KBM-7 (cell line): Measurements from ENCODE around the gene DCC.
A peak's percentile ranks its signal among the peaks of the same experiment; 100 is the strongest.

Experiments
- DNase-seq: peaks from one replicate; pipeline ENCODE4 v3.0.0-alpha.2; 2015
- in situ Hi-C: fragments of 300-500 bp; cut with MboI; formaldehyde crosslinking; loops from 2 replicates; pipeline ENCODE4 v1.14.3; 2020; ENCODE audit warnings: low sequenced_read_pairs, low pct_unique_long_range_greater_than_20kb, mixed read lengths

The DCC gene

GRCh38 chr18:53040286-53040685 lies 700.3 kb downstream of the DCC start:
- DNase-seq, result no peak
- in situ Hi-C loops, result no loop called here

GRCh38 chr18:53056064-53056463 lies 716.1 kb downstream of the DCC start:
- in situ Hi-C loops, result no loop called here

DNA sequence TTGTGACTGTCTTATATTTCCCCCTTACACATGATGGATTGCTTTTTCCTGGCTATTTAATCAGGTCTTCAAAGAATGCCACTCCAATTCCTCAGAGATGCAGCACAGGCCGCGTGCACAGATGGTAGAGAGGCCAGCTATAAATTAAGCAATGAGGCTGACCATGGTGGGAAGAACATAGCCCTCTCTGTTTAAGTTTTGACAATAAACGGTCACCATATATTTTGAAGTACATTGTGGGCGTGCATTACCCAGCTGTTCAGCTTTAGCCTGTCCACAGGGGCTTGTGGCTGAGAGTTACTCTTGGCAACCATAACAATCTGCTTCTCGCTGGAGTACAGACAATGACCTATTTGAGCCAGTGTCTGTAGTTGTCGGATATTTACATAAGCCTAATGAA lies 730.8 kb downstream of the DCC start:
- no peak for DNase-seq
- in situ Hi-C loops, result no loop called here

More at GRCh38 chr18:53056064-53056463, 716.1 kb downstream of the DCC start:
- no peak for DNase-seq

- in situ Hi-C loops, result no loop called here
- DNase-seq, result no peak
Observed at GRCh38 chr18:53080687-53081086, 740.7 kb downstream of the DCC start.

- DNase-seq, result no peak
- in situ Hi-C loops, result no loop called here
Observed at GRCh38 chr18:53093636-53094035, 753.6 kb downstream of the DCC start.

DNA sequence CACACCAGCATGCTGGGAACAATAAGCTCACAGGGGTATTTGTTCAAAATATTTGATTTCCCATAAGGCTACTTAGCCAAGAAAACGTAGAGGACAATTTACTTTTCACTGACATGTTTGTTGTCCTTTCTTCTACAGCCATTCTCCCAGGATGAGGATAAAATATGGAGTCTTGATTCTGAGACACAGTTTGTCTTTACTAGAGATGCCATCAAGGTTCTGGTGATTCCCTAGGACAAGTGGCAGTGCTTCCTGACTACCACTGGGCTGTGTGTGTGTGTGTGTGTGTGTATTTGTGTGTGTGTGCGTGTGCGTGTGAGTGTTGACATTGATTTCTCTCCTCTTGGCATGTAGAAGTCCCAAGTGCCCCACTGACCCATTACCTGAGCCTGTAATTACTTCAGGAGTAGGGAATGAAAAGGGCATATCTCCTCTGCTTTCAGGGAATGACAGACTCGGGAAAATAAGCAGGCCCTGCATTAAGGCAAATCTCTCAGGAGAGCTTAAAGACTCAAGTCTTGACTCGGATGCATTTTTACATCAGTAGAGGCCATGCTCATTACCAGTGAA lies 761.6 kb downstream of the DCC start:
- no peak for DNase-seq
- in situ Hi-C loops, result no loop called here

DNA sequence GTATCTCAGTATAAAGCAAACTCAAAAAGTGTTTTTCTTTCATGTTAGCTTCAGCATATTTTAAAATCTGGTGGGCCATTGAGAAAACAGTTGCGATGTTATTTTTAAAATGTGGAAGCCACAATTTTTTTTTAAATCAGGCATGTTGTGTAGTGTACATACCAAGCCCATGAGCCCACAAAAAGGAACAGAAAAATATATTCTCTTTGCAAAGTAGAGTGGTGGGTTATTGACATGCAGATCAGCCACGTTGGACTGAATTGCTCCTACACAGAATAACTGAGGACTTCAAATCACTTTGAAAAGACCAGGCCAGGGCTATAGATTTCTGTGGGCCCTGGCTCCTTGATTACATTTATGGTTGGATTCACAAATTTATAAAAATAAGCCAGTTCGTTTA lies 774.4 kb downstream of the DCC start:
- in situ Hi-C loops, result no loop called here
- no peak for DNase-seq

- in situ Hi-C loops, result no loop called here
- no peak for DNase-seq
Observed at GRCh38 chr18:53115876-53116585, 776.0 kb downstream of the DCC start.

GRCh38 chr18:53117851-53118250 lies 777.9 kb downstream of the DCC start:
- in situ Hi-C loops, result no loop called here
- no peak for DNase-seq

- in situ Hi-C loops, result no loop called here
- DNase-seq, result no peak
Observed at GRCh38 chr18:53126210-53126609, 786.2 kb downstream of the DCC start.

DNA sequence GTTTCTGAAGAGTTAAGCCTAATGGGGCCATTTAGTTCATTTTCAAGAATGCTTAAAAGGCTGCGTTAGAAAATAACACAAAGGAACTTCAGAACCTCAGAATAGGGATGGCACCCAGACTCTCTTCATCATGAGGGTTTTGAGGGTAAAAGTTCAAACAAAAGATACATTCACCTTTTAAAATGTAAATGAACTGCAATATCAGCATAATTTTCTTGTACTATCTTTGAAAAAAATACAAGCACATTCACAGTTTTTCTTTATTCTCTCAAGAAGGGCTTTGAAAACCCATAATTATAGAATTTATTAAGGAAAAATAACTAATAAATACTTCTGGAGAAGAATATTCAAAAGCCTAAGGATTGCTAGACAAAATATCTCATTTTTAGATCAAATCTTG lies 791.0 kb downstream of the DCC start:
- in situ Hi-C loops, result no loop called here
- DNase-seq, result no peak

- in situ Hi-C loops, result no loop called here
- DNase-seq, result no peak
Observed at GRCh38 chr18:53134711-53135110, 794.7 kb downstream of the DCC start.

DNA sequence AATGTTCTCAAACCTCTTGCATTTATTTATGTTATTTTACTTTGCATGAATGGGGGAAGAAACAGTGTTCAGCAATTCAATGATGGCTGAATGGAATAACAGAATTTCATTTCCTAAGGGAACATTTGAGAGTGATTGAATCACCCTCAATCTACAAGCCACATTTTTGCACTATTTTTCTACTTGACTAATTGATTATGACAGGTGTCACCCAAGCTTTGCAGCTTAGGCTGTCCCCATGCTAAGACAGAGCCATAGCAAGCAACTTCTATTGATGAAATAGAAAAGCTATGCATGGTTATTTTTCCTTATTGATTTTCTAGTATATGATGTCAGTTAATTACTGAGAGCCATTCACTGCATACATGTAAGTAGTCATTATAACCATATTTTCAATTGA lies 795.7 kb downstream of the DCC start:
- no peak for DNase-seq
- in situ Hi-C loops, result no loop called here

DNA sequence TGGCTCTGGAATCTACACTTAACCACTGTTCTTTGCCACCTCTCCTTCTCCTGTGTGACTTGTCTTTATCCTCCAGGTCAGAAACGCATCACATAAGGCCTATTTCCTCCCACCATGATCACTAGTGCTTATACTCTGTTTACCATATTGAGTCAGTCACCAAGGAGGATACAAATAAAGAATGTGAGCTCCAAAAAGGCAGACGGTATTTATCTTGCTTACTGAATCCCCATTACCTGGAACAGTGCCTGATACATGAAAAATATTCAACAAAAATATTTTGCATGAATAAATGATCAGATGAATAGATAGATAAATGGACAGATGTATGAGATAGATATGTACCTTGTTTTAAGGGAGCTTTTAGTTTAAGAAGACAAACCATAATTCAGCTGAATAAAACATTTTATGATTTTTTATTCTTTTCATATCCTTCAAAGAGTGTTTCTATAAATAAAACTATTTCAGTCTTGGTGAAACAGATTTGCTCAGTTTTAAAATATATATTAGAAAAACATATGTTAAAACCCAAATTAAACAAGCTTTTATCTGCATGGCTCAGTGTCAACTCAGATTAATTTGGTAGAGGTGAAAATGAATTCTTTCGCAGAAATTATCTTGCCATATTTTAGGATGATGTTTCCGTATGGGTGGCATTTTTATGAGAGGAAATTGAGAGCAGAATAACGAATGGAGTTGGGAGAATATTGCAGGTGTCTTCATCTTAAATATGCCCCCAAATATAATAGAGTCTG lies 799.9 kb downstream of the DCC start:
- DNase-seq, result no peak
- in situ Hi-C loops, result no loop called here

DNA sequence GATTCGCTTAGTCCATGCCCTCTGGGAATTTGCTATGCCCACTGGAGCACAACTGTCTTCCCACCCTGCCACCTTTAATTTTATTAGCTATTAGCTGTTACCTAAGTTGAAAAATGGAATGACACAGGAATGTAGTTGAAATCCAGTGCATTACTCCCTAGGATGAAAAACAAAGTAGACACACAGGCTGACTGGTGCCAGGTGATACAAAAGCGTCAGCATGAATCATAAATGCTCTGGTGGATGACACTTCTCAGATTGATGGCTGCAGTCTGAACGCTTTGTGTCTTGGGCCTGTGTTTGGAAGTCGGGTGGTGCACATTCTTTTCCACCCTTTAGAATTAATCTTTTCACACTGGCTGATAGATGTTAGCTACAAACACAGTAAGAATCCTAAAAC lies 802.0 kb downstream of the DCC start:
- in situ Hi-C loops, result no loop called here
- no peak for DNase-seq

DNA sequence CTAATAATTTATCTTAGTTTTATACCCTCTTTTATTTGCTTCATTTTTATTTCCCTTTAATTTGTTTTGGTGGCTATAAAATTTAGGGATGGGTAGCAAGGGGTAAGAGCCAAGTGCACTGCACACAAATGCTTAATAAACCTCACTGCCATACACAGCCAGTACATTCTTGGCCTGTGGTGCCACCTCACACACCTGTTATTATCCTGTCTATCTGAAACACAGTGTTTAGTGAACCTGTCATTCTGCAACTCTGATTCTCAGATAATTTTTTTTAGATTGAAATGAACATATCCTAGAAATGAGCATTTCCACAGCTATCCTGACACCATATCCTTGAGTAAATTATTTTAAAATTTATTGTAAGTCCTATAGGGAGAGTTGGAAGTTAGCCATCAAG lies 807.5 kb downstream of the DCC start:
- no peak for DNase-seq
- in situ Hi-C loops, result no loop called here

- in situ Hi-C loops, result no loop called here
- DNase-seq, result no peak
Observed at GRCh38 chr18:53148123-53148522, 808.1 kb downstream of the DCC start.

- in situ Hi-C loops, result no loop called here
- DNase-seq, result no peak
Observed at GRCh38 chr18:53152476-53152875, 812.5 kb downstream of the DCC start.

DNA sequence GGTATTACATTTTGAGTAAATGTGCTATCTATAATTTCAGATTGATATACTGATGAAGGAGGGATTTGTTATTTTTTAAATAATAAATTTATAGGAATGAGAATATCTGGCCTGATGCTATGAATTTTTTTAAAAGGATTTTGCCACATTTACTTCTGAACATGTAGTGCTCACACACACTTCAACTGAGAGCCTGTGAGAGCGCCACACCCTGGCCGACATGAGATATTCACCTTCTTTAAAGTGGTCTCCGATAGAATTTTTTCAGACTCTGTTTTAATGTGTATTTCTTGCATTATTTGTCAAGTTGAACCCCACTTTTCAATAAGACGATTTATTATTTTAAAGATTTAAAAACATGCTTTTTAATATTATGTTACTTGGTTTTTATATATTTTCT lies 813.3 kb downstream of the DCC start:
- peak; percentile 4 for DNase-seq

GRCh38 chr18:53153800-53154199 lies 813.8 kb downstream of the DCC start:
- DNase-seq, result no peak
- in situ Hi-C loops, result no loop called here

More for the DNA sequence above, 813.3 kb downstream of the DCC start:
- in situ Hi-C loops, result no loop called here
